ENCODE results near the gene ELMO1. TPM values are rescaled to one million over a fixed set of nuclear protein-coding genes. Genes with fewer than 3 reads are reported as not detected.

Gene ELMO1
- polyA plus RNA-seq, 1 donor (not counting 4 experiments of a cell fraction or from before 2014, with no cell fraction given): not detected

DNA sequence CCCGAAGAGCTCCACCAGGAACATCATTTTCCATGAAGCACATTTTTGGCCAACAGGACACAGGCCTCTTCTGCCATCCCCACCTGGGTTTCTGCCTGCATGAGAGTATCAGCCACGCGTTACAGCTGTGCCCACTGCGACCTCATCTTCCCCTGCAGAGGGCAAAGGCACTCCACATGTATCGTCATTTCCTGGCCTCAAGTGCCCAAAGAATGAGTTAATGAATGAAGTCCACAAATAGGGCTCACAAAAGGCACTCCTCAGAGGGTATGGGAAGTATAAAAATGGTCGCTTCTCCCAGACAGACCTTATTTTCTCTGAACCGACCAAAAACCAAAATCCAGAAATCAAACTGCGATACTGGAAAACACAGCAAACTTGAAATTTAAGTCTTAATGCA lies 18.5 kb downstream of the ELMO1 start:
- H3K27ac ChIP-seq (ENCODE audit: control insufficient read depth, insufficient read depth, low read length): no peak overlapping the region
- no peaks in the 10 kb centered on the region for H3K9me3 ChIP-seq (ENCODE audit: control insufficient read depth, low read depth, low read length)
- H3K9ac ChIP-seq (ENCODE audit: control insufficient read depth, extremely low read depth, insufficient read depth, low read length): no peak overlapping the region
- no peaks in the 10 kb centered on the region for H3K36me3 ChIP-seq (ENCODE audit: control insufficient read depth in 2 of 2, extremely low read depth in 1 of 2, insufficient read depth in 2 of 2, low read length in 2 of 2)
- no peaks in the 10 kb centered on the region for H3K79me2 ChIP-seq (ENCODE audit: control insufficient read depth, insufficient read depth, low read length)
- no peaks in the 10 kb centered on the region for H3K27me3 ChIP-seq (ENCODE audit: control insufficient read depth, extremely low read depth, insufficient read depth, low read length)
- TF ChIP-seq, protein P1, sequence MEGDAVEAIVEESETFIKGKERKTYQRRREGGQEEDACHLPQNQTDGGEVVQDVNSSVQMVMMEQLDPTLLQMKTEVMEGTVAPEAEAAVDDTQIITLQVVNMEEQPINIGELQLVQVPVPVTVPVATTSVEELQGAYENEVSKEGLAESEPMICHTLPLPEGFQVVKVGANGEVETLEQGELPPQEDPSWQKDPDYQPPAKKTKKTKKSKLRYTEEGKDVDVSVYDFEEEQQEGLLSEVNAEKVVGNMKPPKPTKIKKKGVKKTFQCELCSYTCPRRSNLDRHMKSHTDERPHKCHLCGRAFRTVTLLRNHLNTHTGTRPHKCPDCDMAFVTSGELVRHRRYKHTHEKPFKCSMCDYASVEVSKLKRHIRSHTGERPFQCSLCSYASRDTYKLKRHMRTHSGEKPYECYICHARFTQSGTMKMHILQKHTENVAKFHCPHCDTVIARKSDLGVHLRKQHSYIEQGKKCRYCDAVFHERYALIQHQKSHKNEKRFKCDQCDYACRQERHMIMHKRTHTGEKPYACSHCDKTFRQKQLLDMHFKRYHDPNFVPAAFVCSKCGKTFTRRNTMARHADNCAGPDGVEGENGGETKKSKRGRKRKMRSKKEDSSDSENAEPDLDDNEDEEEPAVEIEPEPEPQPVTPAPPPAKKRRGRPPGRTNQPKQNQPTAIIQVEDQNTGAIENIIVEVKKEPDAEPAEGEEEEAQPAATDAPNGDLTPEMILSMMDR (optimal IDR thresholded peaks at IDR 0.05 in 1 of 3, IDR thresholded peaks at IDR 0.05 in 1 of 3, conservative IDR thresholded peaks at IDR 0.05 in 1 of 3; ENCODE audit: extremely low read depth in 1 of 3, insufficient read depth in 2 of 3, low read length in 3 of 3): no peak
- TF ChIP-seq EZH2 (IDR thresholded peaks at IDR 0.05; ENCODE audit: low read length): no peak
- no peaks in the 10 kb centered on the region for H3K9me1 ChIP-seq (ENCODE audit: control insufficient read depth, extremely low read depth, insufficient read depth, low read length)
- no peak for DNase-seq (ENCODE audit: low read depth, low spot score)
- H4K20me1 ChIP-seq (ENCODE audit: control insufficient read depth, extremely low read depth, insufficient read depth, low read length): no peaks in the 10 kb centered on the region
- no peak overlapping the region for H3K4me2 ChIP-seq (ENCODE audit: control insufficient read depth, extremely low read depth, insufficient read depth, low read depth, low read length)
- FAIRE-seq: no peak
- dilution Hi-C loops (cut with MboI; ENCODE audit: extremely low pct_ligation_motif_present, low sequenced_read_pairs): no loop called here
- no peak overlapping the region for H2AFZ ChIP-seq (ENCODE audit: control insufficient read depth, low read length)
- no peak overlapping the region for H3K4me3 ChIP-seq (ENCODE audit: control insufficient read depth in 2 of 3, extremely low read depth in 1 of 3, insufficient read depth in 2 of 3, low read depth in 1 of 3, low read length in 3 of 3)
- no peaks in the 10 kb centered on the region for H3K4me1 ChIP-seq (ENCODE audit: control insufficient read depth, extremely low read depth, insufficient read depth, low read length)

DNA sequence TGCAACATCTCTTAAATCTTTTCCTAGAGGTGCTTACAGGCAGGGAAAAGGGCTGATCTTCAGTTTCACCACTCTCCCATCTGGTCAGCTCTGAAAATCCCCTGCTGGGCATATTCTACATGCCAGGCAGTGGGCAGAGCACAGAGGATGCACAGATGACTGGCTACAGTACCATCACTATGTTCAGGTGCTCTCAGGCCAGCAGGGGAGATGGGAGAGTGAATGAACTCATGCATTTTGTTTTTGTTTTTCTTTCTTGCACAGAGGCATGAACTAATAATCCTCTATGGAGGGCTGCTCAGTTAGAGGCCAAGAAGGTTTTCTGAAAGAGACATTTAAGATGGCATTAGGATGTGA lies 19.3 kb downstream of the ELMO1 start:
- Histone ChIP-seq H3K27ac (ENCODE audit: control insufficient read depth, insufficient read depth, low read length) (no peak overlapping the region), H3K79me2 (ENCODE audit: control insufficient read depth, insufficient read depth, low read length) (no peaks in the 10 kb centered on the region), H3K9me3 (ENCODE audit: control insufficient read depth, low read depth, low read length) (no peaks in the 10 kb centered on the region), H3K4me2 (ENCODE audit: control insufficient read depth, extremely low read depth, insufficient read depth, low read depth, low read length) (no peak overlapping the region), H4K20me1 (ENCODE audit: control insufficient read depth, extremely low read depth, insufficient read depth, low read length) (no peaks in the 10 kb centered on the region), H3K9me1 (ENCODE audit: control insufficient read depth, extremely low read depth, insufficient read depth, low read length) (no peaks in the 10 kb centered on the region), H2AFZ (ENCODE audit: control insufficient read depth, low read length) (no peak overlapping the region), H3K9ac (ENCODE audit: control insufficient read depth, extremely low read depth, insufficient read depth, low read length) (no peak overlapping the region), H3K4me3 (ENCODE audit: control insufficient read depth in 2 of 3, extremely low read depth in 1 of 3, insufficient read depth in 2 of 3, low read depth in 1 of 3, low read length in 3 of 3) (no peak overlapping the region), H3K4me1 (ENCODE audit: control insufficient read depth, extremely low read depth, insufficient read depth, low read length) (no peaks in the 10 kb centered on the region), H3K27me3 (ENCODE audit: control insufficient read depth, extremely low read depth, insufficient read depth, low read length) (no peaks in the 10 kb centered on the region), H3K36me3 (ENCODE audit: control insufficient read depth in 2 of 2, extremely low read depth in 1 of 2, insufficient read depth in 2 of 2, low read length in 2 of 2) (no peaks in the 10 kb centered on the region)
- DNase-seq (ENCODE audit: low read depth, low spot score) (no peak), FAIRE-seq (no peak)
- dilution Hi-C loops (cut with MboI; ENCODE audit: extremely low pct_ligation_motif_present, low sequenced_read_pairs): no loop called here
- TF ChIP-seq EZH2 (IDR thresholded peaks at IDR 0.05; ENCODE audit: low read length): no peak
- TF ChIP-seq, protein P1 (optimal IDR thresholded peaks at IDR 0.05 in 1 of 3, IDR thresholded peaks at IDR 0.05 in 1 of 3, conservative IDR thresholded peaks at IDR 0.05 in 1 of 3; ENCODE audit: extremely low read depth in 1 of 3, insufficient read depth in 2 of 3, low read length in 3 of 3): no peak

Measured in keratinocyte (primary cell).